GM12891 (cell line): ENCODE results near the gene SLC18A3.

ENCODE experiments used
- POLR2A ChIP-seq: IDR thresholded peaks from 2 replicates; pipeline ENCODE4 v1.6.1; 2011; ENCODE audit warnings: low read depth, low read length, control low read depth
- POLR2AphosphoS5 ChIP-seq: IDR thresholded peaks from 2 replicates; pipeline ENCODE4 v1.6.1; 2011; ENCODE audit warnings: low read depth, low read length, control low read depth
- TAF1 ChIP-seq: IDR thresholded peaks from 2 replicates; pipeline ENCODE4 v1.6.1; 2011; ENCODE audit warnings: low read depth, low read length, control low read depth

GRCh38 chr10:49643241-49644034, 33.3 kb downstream of the SLC18A3 start:
- TF ChIP-seq TAF1 (no peak), POLR2A (no peak), POLR2AphosphoS5 (no peak)
